Esophagus squamous epithelium (tissue), 4 donors: ENCODE measurements around the gene TRMT44.

Experiments used
- POLR2A ChIP-seq, 4 donors: fragments of 450-650 bp; IDR thresholded peaks; one replicate each; pipeline ENCODE4 v1.6.1; 2017; ENCODE audit warnings: antibody characterized with exemption in 4 of 4, mild to moderate bottlenecking in 4 of 4, moderate library complexity in 3 of 4
- TF ChIP-seq, protein P1 (sequence below), 6 experiments: fragments of 450-650 bp in 4 of 6; fragments of 200-600 bp in 2 of 6; sonication (generic) in 2 of 6; IDR thresholded peaks; one replicate each; pipeline ENCODE4 v1.5.1; 2016 to 2019; ENCODE audit warnings: antibody characterized with exemption in 6 of 6, mild to moderate bottlenecking in 4 of 6, moderate library complexity in 4 of 6

DNA sequence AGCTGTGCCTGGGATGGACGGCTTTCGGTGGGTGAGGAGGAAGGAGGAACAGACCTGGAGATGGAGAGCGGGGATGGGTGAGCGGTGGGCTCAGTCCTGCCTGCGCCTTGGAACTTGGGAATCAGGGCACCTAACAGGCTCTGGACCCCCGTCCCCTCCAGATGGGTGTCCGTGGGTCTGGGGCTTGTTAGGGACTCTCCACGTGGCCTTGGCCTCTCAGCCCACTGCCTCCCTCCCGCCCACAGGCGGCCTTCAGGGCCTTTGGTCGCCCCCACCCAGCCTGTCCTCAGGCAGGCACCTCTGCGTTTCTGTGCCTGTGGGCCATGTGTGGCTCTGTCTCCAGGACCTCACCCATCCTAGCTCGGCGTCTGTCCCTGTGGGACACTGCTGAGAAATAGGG lies 29.0 kb downstream of the TRMT44 start:
- TF ChIP-seq, protein P1, sequence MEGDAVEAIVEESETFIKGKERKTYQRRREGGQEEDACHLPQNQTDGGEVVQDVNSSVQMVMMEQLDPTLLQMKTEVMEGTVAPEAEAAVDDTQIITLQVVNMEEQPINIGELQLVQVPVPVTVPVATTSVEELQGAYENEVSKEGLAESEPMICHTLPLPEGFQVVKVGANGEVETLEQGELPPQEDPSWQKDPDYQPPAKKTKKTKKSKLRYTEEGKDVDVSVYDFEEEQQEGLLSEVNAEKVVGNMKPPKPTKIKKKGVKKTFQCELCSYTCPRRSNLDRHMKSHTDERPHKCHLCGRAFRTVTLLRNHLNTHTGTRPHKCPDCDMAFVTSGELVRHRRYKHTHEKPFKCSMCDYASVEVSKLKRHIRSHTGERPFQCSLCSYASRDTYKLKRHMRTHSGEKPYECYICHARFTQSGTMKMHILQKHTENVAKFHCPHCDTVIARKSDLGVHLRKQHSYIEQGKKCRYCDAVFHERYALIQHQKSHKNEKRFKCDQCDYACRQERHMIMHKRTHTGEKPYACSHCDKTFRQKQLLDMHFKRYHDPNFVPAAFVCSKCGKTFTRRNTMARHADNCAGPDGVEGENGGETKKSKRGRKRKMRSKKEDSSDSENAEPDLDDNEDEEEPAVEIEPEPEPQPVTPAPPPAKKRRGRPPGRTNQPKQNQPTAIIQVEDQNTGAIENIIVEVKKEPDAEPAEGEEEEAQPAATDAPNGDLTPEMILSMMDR (IDR thresholded peaks at IDR 0.05), result no peak
- TF ChIP-seq POLR2A (IDR thresholded peaks at IDR 0.05), result no peak
